Globus pallidus (tissue), 1 donor: ENCODE data around the gene EDN1.
"Not testable (repeated sequence)": the region's sequence is repeated elsewhere in the genome, so short reads cannot be mapped to it uniquely, and the experiment has no call there.

ENCODE experiments used
- DNase-seq: peaks from one replicate; pipeline ENCODE4 v3.0.0-alpha.2; 2015; ENCODE audit warnings: low spot score

The EDN1 gene

DNA sequence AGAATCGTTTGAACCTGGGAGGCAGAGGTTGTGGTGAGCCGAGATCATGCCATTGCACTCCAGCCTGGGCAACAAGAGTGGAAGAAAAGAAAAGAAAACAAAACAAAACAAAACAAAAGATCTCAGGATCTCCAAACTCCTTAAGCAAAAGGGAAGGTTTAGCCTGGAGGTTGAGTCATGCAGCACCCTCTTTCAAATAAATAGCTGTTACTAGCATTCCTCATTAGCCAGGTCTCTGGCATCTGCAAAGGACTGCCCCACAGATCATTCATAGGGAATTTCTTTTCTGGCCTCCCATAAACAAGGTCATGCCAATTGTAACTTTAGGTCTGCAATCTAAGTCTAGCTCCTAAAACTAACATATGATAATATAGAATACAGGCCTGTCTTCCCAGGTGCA, 37.2 kb downstream of the EDN1 start:
- DNase-seq: no peak

GRCh38 chr6:12327988-12328387, 37.8 kb downstream of the EDN1 start:
- DNase-seq: no peak

DNA sequence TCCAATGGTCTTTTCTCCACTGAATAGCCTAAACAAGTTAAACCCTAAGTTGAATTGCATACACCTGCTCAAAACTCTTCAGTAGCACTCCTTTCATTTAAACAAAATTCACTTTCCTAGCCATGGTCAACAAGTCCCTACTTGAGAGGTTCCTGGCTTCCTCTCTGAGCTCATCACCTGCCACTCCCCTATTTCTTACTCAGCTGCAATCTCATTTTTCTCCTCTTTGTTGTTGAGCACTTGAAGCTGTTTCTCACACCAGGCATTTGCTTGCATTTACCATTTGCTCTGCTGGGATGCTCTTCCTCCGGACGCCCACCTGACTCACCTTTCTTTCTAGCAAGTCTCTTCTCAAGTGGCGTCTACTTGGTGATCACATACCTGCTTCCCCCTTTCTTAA, 38.5 kb downstream of the EDN1 start:
- no peak for DNase-seq

GRCh38 chr6:12331474-12331873, 41.3 kb downstream of the EDN1 start:
- no peak for DNase-seq

DNA sequence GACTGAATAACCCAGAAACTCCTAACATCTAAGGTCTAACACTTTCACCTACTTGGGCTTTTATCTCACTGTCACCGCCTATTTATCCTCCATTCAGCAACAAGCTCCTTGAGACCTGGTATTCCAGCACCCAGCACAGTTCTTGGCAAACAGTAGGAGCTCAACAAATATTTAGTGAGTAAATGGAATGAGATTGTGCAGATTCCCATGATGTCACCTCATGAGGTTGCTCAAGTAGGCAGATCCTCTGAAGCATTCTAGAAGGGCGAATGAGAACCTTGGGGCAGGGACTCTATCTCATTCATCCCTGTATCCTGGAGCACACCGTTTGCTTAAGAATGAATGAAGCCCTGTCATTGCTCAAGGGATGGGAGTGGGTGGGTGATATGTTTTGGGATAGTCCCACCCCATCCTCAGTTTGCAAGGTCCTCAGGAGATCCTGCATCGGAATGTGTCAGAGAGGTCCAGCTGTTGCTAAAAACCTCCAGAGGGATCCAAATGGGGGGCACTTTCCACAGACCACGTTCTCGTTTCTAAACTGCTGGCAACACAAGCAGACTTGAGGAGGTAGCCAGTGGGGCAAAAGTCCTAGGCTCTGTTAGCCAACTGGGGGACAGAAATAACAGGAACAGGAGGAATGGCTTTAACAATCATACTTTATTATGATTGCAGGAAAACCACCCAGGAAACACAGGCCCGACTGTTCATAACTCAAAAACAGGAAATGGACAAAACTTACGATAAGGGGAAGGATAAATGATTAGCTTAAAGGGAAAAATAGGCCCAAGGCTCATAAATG, 42.0 kb downstream of the EDN1 start:
- no peak for DNase-seq

- DNase-seq: not testable (repeated sequence)
These were observed 42.6 kb downstream of the EDN1 start for GRCh38 chr6:12332750-12333079.

DNA sequence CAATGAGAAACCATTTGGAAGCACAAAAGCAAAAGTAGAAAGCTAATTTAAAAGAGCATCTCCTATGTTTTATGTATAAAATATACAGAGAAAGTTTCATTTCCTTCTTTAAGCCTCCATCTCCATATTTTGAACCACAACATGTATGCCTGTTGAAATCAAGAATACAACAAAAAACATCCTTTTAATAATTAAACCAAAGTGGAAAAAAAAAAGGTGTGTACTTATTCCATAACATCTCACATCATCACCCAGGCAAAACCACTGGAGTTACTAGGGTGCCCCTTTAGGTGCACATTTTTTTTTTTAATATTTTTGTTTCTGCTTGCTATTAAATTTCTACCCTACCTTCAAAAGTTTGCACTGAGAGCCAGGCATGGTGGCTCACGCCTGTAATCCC, 43.0 kb downstream of the EDN1 start:
- DNase-seq: no peak

DNA sequence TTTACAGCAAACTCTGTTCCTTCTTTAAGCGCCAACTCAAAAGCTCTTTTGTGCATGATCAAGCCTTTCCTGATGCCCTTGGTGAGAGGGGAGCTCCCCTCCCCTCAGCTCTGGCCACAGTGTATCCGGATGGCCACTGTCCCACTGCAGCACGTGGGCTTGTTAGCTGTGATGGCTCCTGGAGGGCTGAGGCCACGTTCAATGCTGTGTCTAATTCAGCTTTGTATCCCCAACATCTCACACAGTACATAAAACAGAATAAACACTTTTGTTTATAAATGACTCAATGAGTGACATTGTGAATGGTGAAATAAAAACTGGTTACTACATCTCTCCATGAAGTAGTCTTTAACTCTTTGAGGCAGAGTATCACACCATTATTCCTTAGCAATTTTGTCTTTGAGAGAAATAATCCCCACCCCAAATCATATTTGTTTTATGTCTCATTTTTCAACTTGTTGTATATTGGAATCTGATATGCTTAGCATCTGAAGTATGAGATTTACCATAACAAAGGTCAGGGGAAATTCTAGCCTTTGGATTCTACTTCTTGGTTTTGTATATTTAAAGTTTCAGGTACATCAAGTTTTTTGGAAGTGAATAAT, 44.5 kb downstream of the EDN1 start:
- DNase-seq: no peak

DNA sequence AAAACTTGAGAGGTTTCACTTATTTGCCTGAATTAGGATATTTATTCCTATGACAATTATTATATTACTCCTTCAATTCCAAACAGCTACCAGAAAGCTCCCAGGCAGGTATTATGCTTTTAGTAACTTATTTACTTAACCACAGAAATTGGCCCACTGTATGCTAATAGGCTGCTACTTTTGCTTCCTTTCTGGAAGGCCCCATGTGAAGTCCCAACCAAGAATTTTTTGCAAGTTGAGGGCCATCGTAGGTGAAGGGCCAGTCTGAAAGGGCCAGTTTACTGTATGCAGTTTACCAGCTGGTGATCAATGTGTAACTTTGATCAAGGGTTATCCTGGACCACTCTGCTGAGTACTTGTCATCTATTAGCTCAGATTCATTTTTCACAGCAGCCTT, 45.0 kb downstream of the EDN1 start:
- no peak for DNase-seq

DNA sequence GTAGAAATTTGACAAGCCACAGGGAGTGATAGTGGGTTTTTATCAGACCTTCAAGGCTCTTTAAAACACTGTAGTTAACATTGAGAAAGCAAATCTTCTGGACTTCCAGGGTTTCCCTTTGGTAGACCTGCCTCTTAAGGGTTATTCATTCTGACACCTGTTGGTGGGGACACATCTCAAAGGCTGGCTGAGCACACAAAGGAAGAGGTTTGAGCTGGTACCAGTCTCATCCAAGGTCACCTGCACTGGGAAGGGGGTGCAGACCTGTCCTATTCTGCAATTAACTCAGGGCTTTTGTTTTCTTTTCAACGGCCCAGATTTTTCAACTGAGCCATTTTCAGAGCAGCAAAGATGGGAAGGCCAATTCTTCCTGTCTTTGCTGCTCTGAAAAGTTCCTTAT, 45.6 kb downstream of the EDN1 start:
- no peak for DNase-seq

DNA sequence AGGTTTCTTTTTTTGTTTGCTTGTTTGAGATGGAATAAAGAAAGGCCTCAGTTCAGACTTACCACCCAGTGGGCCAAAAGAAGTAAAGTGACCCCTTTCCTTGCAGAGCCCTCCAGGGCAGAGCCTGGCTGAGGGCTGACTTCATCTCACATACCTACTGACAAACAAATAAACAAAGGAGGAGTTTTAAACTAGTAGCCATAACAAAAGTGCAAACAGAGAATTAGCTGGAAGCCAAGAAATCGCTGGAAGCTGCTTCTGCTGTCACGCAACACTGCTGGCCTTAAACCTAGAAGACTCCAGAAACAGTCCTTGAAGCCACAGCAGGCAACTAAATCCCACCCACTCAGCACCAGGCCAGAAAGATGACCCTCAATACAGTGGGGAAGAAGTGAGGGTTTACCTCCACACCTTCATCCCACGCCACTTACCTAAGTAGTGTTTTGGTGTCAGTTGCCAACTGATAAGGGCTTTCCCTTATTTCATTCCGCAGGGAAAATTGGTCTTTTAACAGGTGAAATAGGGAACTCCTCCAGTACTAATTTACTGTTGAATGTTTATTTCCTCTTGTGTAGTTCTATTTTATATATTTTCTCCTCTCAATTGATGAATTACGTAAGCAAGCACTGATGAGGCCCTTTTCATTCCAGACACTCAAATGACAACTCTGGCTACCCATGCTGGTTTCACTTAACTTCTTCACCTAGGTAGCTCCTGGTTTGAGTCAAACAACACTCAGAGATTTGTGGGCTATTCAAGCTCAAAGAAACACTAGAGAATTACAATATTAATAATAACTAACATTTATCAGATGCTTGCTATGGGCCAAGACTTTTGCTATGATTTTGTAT, 46.2 kb downstream of the EDN1 start:
- DNase-seq: no peak

DNA sequence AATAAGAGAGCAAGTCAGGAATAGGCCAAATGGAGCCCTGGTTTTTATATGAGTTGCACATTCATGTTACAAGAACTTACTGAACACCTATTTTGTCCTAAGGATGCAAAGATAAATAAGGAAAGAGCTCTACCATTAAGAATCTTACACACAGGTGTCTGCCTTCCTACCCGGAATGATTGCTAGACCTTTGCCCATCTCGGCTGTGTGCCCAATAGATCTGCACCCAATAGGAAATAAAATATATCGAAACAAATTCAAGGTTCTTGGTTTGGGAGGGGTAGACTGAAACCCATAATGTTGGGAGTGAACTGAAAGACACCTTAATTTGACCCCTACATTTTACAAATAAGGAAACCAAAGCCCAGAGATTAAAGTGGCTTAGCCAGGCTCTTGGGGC, 48.9 kb downstream of the EDN1 start:
- no peak for DNase-seq

- DNase-seq: no peak
These were observed 49.8 kb downstream of the EDN1 start for GRCh38 chr6:12339808-12340487.

DNA sequence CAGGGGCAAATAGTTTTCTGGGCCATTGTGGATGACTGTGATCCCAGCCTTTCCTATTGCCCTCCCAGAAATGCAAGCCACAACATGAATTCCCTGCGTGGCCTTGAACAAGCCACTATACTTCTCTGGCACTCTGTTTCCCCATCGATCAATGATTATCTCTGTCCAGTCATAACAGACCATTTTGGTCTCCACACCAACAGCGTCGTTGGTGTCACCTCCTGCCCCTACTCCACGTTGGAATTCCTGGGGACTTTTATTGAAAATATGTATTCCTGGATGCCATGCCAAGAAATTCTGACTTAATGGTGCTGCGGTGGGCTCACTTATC, 50.3 kb downstream of the EDN1 start:
- no peak for DNase-seq

GRCh38 chr6:12342664-12343063, 52.5 kb downstream of the EDN1 start:
- DNase-seq: no peak

DNA sequence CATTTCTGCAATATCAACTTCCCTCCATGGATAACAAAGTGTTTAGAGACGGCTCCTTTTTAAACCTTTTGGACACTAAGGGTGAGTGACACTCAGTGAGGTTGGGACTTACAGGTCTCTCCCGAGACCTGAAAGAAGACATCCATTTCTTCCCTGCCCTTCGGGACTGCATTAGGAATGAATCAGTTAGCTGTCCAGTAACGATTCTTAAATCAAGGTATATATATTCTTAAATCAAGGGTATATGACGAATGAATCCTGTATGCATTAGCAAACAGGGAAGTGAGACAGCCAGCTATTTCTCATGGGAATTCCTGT, 52.9 kb downstream of the EDN1 start:
- DNase-seq: no peak

DNA sequence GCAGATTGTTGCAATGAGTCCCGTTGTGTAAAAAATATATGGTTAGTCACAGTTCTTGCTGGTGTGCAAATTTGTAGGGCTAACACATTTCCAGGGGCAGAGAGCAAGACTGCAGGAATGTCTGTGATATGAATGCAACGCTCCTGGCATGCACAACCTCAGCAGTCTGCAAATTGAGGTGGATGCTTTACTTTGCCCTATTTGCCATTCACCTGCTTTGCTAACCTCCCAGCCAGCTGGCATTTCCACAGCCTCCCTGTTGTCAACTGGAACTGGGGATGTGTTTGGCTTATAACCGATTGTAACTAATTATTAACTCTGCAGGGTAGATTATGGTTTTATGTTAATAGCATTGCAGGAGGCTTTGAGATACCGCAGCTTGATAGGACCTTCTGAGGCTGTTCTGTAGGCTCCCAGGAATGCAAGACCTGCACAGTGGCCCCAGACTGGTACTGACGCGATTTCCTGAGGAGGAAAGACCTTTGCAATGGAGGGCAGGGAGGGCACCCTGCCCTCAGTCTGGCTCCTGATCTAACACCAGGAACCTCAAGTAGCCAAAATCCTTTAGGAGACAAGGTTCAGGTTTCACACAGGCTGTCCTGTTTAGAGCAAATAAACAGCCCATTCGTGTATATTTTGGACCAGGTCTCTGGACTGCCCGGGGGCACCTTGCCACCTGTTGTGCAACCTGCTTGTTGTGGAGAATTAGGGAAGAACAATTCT, 53.4 kb downstream of the EDN1 start:
- no peak for DNase-seq

GRCh38 chr6:12344296-12344695, 54.1 kb downstream of the EDN1 start:
- DNase-seq: no peak

DNA sequence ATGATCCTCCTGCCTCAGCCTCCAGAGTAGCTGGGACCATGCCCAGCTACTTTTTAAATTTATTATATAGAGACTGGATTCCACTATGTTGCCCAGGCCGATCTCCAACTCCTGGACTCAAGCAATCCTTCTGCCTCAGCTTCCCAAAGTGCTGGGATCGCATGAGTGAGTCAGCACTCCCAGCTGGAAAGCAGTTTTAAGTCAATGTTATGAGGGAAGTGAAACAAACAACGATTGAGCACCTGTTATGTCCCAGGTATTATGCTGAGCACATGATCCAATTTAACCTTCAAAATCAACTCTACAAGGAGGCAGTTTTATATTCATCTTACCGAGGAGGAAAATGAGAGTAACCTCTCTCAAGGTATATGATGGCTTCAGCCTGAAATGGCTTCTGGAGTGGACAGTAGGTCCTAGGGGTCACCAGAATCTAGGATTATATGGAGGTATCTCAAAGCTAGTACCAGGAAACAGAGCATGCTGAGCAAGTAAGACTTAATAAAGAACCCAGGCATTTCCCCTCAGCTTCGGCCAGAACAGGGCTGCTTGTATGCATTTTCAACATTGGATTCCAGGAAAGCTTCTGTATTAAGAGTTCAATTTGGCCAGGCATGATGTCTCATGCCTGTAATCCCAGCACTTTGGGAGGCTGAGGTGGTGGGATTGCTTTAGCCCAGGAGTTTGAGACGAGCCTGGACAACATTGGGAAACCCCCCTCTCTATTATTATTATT, 55.0 kb downstream of the EDN1 start:
- DNase-seq: no peak

- no peak for DNase-seq
These were observed 55.5 kb downstream of the EDN1 start for GRCh38 chr6:12345694-12346058.
